ENCODE data around the gene SCARB2. TPM values are rescaled to one million over a fixed set of nuclear protein-coding genes. Genes with fewer than 3 reads are reported as not detected.

Gene SCARB2
- total and polyA plus RNA-seq, 2 experiments from 2014 or later: 17.7 to 41.0 TPM

- TF ChIP-seq NANOG (IDR thresholded peaks at IDR 0.05; ENCODE audit: borderline replicate concordance) (no peak), JUNB (IDR thresholded peaks at IDR 0.05; ENCODE audit: unreplicated experiment) (no peak)
Measured at GRCh38 chr4:76156635-76157034, 57.0 kb downstream of the SCARB2 start (continued).

GRCh38 chr4:76155979-76156378, 57.6 kb downstream of the SCARB2 start:
- Mint-ChIP-seq H3K36me3 (ENCODE audit: low read depth) (peaks cover 9% of the 10 kb centered on the region; the same call in 1 of the 3 replicates), H3K27ac (no peak overlapping the region), H3K9me3 (peaks cover 3% of the 10 kb centered on the region; the same call in 2 of the 3 replicates), H3K4me1 (peaks cover 8% of the 10 kb centered on the region), H3K4me3 (no peak overlapping the region), H3K27me3 (ENCODE audit: insufficient read depth, low read depth, poor library complexity) (peaks cover 3% of the 10 kb centered on the region)
- Histone ChIP-seq H3F3A (replicated peaks; ENCODE audit: low read depth) (no peaks in the 10 kb centered on the region), H3K4me1 (ENCODE audit: insufficient read depth) (no peaks in the 10 kb centered on the region), H3K27me3 (ENCODE audit: insufficient read depth) (no peaks in the 10 kb centered on the region), H3K36me3 (ENCODE audit: insufficient read depth) (no peaks in the 10 kb centered on the region; the same call in 1 of the 2 replicates), H3K79me2 (replicated peaks; ENCODE audit: insufficient read depth) (no peaks in the 10 kb centered on the region), H2AFZ (no peak overlapping the region), H3K4me3 (no peak overlapping the region), H4K20me1 (replicated peaks; ENCODE audit: insufficient read depth) (no peaks in the 10 kb centered on the region), H3K4me2 (no peak overlapping the region), H3K9me2 (ENCODE audit: insufficient read depth) (no peaks in the 10 kb centered on the region), H3K27ac (ENCODE audit: low read depth) (no peak overlapping the region)
- TF ChIP-seq ETS1 (IDR thresholded peaks at IDR 0.05) (no peak), ZNF114 (CRISPR knock-in tag; IDR thresholded peaks at IDR 0.05) (no peak), POLR2AphosphoS5 (IDR thresholded peaks at IDR 0.05; ENCODE audit: low read depth) (no peak), ZNF462 (CRISPR knock-in tag; IDR thresholded peaks at IDR 0.05) (no peak), ZNF331 (CRISPR knock-in tag; IDR thresholded peaks at IDR 0.05; ENCODE audit: low read depth) (no peak), STAT1 (IDR thresholded peaks at IDR 0.05; ENCODE audit: unreplicated experiment) (no peak), NANOG (IDR thresholded peaks at IDR 0.05; ENCODE audit: borderline replicate concordance) (no peak), EZH2phosphoT487 (IDR thresholded peaks at IDR 0.05; ENCODE audit: unreplicated experiment) (no peak), CTCF (conservative IDR thresholded peaks at IDR 0.05; ENCODE audit: low read depth in 2 of 2) (no peak), CREB1 (CRISPR knock-in tag; IDR thresholded peaks at IDR 0.05; ENCODE audit: low read depth) (no peak), REST (IDR thresholded peaks at IDR 0.05; ENCODE audit: unreplicated experiment) (no peak)
- no peak for DNase-seq (ENCODE audit: low spot score)
- ATAC-seq: no peak
